ENCODE measurements around the gene SLC43A2. TPM values are rescaled to one million over a fixed set of nuclear protein-coding genes. Genes with fewer than 3 reads are reported as not detected.
A peak's percentile ranks its signal among the peaks of the same experiment; 100 is the strongest.

Gene SLC43A2
- total and polyA plus RNA-seq, 2 of the 13 experiments (the other 11 are each of a cell fraction or from before 2014, with no cell fraction given): 7.3 to 20.0 TPM

DNA sequence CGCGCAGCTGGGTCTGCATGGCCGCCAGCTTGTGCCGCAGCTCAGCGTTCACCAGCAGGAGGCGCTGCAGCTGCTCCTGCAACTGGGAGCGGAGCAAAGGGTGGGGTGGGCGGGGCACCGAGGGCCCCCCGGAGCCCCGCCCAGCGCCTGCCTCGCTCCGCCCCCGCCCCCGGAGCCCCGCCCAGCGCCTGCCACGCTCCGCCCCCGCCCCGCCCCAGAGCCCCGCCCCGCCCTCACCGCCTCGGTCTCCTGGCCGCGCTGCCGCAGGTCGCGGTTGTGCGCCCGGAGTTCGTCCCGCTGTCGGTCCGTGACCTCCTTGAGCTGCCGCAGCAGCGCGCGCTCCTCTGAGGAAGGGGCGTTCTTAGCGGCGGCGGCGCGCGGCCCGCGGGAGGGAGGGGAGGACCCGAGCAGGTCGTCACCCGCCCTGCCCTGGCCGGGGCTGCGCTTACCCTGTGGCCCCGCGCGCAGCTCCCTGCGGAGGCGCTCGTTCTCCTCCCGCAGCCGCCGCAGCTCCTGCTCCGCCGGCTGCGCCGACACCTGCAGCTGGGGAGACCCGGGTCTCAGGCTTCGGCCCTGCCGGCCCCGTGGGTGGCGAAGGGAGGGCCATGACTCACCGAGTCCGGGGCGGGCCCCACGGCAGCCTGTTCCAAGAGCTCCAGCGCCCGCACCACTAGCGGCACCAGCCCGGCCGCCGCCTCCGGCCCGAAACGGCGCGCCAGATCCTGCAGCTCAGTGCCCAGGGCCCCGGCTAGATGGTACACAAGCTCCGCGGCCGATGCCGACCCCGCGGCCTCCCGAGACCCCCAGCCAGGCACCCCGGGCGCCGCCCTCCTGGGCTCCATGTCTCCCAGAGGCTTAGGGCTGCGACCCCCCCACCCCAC, 20.6 kb upstream of the SLC43A2 start (continued):
- no peak for TF ChIP-seq KLF15 (CRISPR knock-in tag; IDR thresholded peaks at IDR 0.05; ENCODE audit: borderline replicate concordance)
- TF ChIP-seq FOXO1 (CRISPR knock-in tag; IDR thresholded peaks at IDR 0.05): 0 out of 2 replicates have a peak, but pooled peaks have one; percentile 5
- no peak for TF ChIP-seq ISX (CRISPR knock-in tag; conservative IDR thresholded peaks at IDR 0.05)
- TF ChIP-seq RAD21 (CRISPR knock-in tag; IDR thresholded peaks at IDR 0.05): peak; percentile 38
- no peak for TF ChIP-seq ZNF138 (CRISPR knock-in tag; IDR thresholded peaks at IDR 0.05; ENCODE audit: low read depth)
- TF ChIP-seq ZSCAN20 (CRISPR knock-in tag; IDR thresholded peaks at IDR 0.05; ENCODE audit: borderline replicate concordance): peak; percentile 69; the same call in 1 of the 2 replicates
- no peak for TF ChIP-seq ZNF20 (CRISPR knock-in tag; IDR thresholded peaks at IDR 0.05)
- TF ChIP-seq, protein P1, sequence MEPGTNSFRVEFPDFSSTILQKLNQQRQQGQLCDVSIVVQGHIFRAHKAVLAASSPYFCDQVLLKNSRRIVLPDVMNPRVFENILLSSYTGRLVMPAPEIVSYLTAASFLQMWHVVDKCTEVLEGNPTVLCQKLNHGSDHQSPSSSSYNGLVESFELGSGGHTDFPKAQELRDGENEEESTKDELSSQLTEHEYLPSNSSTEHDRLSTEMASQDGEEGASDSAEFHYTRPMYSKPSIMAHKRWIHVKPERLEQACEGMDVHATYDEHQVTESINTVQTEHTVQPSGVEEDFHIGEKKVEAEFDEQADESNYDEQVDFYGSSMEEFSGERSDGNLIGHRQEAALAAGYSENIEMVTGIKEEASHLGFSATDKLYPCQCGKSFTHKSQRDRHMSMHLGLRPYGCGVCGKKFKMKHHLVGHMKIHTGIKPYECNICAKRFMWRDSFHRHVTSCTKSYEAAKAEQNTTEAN (CRISPR knock-in tag; conservative IDR thresholded peaks at IDR 0.05): no peak
- TF ChIP-seq GATA4 (IDR thresholded peaks at IDR 0.05; ENCODE audit: borderline replicate concordance, low read depth): no peak
- TF ChIP-seq MEF2D (CRISPR knock-in tag; IDR thresholded peaks at IDR 0.05): no peak
- TF ChIP-seq, protein P2, sequence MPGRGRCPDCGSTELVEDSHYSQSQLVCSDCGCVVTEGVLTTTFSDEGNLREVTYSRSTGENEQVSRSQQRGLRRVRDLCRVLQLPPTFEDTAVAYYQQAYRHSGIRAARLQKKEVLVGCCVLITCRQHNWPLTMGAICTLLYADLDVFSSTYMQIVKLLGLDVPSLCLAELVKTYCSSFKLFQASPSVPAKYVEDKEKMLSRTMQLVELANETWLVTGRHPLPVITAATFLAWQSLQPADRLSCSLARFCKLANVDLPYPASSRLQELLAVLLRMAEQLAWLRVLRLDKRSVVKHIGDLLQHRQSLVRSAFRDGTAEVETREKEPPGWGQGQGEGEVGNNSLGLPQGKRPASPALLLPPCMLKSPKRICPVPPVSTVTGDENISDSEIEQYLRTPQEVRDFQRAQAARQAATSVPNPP (CRISPR knock-in tag; IDR thresholded peaks at IDR 0.05): no peak
- TF ChIP-seq ZMAT5 (CRISPR knock-in tag; IDR thresholded peaks at IDR 0.05; ENCODE audit: borderline replicate concordance, low read depth): no peak
- no peak for TF ChIP-seq SNAPC5 (CRISPR knock-in tag; IDR thresholded peaks at IDR 0.05; ENCODE audit: borderline replicate concordance)
- TF ChIP-seq ZFP37 (CRISPR knock-in tag; IDR thresholded peaks at IDR 0.05; ENCODE audit: borderline replicate concordance): no peak
- TF ChIP-seq HDAC6 (IDR thresholded peaks at IDR 0.05; ENCODE audit: low read depth, low read length): no peak
- TF ChIP-seq CENPX (CRISPR knock-in tag; IDR thresholded peaks at IDR 0.05): no peak
- no peak for TF ChIP-seq SMARCC2 (IDR thresholded peaks at IDR 0.05)
- no peak for TF ChIP-seq MIER2 (CRISPR knock-in tag; IDR thresholded peaks at IDR 0.05)
- TF ChIP-seq ZBTB8A (CRISPR knock-in tag; IDR thresholded peaks at IDR 0.05; ENCODE audit: borderline replicate concordance, low read depth): no peak; the same call in 1 of the 2 replicates
- TF ChIP-seq RNF219 (CRISPR knock-in tag; IDR thresholded peaks at IDR 0.05): no peak
- peak; percentile 64; the same call in 1 of the 2 replicates for TF ChIP-seq ZNF367 (CRISPR knock-in tag; IDR thresholded peaks at IDR 0.05; ENCODE audit: borderline replicate concordance)
- no peak for TF ChIP-seq MAFF (IDR thresholded peaks at IDR 0.05; ENCODE audit: low read depth, low read length)
- no peak for TF ChIP-seq JARID2 (CRISPR knock-in tag; IDR thresholded peaks at IDR 0.05; ENCODE audit: insufficient replicate concordance)
- TF ChIP-seq KLF12 (CRISPR knock-in tag; IDR thresholded peaks at IDR 0.05; ENCODE audit: borderline replicate concordance): peak; percentile 87
- TF ChIP-seq ZNF772 (CRISPR knock-in tag; IDR thresholded peaks at IDR 0.05): no peak; the same call in 1 of the 2 replicates

All from HepG2 (cell line).